Hepatocyte (in vitro differentiated cells): ENCODE data around the gene TFDP1. TPM values are rescaled to one million over a fixed set of nuclear protein-coding genes. Genes with fewer than 3 reads are reported as not detected.

Experiments used
- DNase-seq: peaks from one replicate; pipeline ENCODE4 v3.0.0-alpha.2; 2016; ENCODE audit warnings: low spot score
- H2AFZ ChIP-seq: fragments of 200-600 bp; sonication (generic); 2 replicates; pipeline ENCODE4 v1.6.0; 2016; ENCODE audit warnings: antibody characterized with exemption, mild to moderate bottlenecking
- H3K27ac ChIP-seq: fragments of 200-600 bp; sonication (generic); 2 replicates; pipeline ENCODE4 v1.5.1; 2016; ENCODE audit warnings: mild to moderate bottlenecking
- H3K27me3 ChIP-seq: fragments of 200-600 bp; sonication (generic); 2 replicates; pipeline ENCODE4 v1.6.1; 2016
- H3K36me3 ChIP-seq: fragments of 200-600 bp; sonication (generic); replicated peaks from 2 replicates; pipeline ENCODE4 v1.5.1; 2016; ENCODE audit warnings: low read depth; ENCODE audit not compliant: insufficient read depth
- H3K4me1 ChIP-seq: fragments of 200-600 bp; sonication (generic); 2 replicates; pipeline ENCODE4 v1.5.1; 2016; ENCODE audit warnings: mild to moderate bottlenecking, moderate library complexity; ENCODE audit not compliant: insufficient read depth
- H3K4me2 ChIP-seq: fragments of 200-600 bp; sonication (generic); 2 replicates; pipeline ENCODE4 v1.6.0; 2016
- H3K4me3 ChIP-seq: fragments of 200-600 bp; sonication (generic); 2 replicates; pipeline ENCODE4 v1.5.1; 2016; ENCODE audit warnings: mild to moderate bottlenecking
- H3K79me2 ChIP-seq: fragments of 200-600 bp; sonication (generic); 2 replicates; pipeline ENCODE4 v1.6.0; 2017; ENCODE audit warnings: mild to moderate bottlenecking
- H3K9me2 ChIP-seq: fragments of 200-600 bp; sonication (generic); replicated peaks from 2 replicates; pipeline ENCODE4 v1.6.0; 2017; ENCODE audit warnings: mild to moderate bottlenecking; ENCODE audit not compliant: insufficient read depth
- H3K9me3 ChIP-seq: fragments of 200-600 bp; sonication (generic); 2 replicates; pipeline ENCODE4 v1.5.1; 2016; ENCODE audit warnings: low read depth, mild to moderate bottlenecking
- H4K20me1 ChIP-seq: fragments of 200-600 bp; sonication (generic); 2 replicates; pipeline ENCODE4 v1.6.0; 2016; ENCODE audit warnings: mild to moderate bottlenecking; ENCODE audit not compliant: insufficient read depth, poor library complexity, severe bottlenecking
- EZH2 ChIP-seq: fragments of 200-600 bp; sonication (generic); IDR thresholded peaks from 2 replicates; pipeline ENCODE4 v1.6.1; 2016; ENCODE audit warnings: antibody characterized with exemption, mild to moderate bottlenecking, borderline replicate concordance
- EZH2phosphoT487 ChIP-seq: fragments of 200-600 bp; sonication (generic); IDR thresholded peaks from one replicate; pipeline ENCODE4 v1.6.1; 2018; ENCODE audit warnings: antibody characterized with exemption, mild to moderate bottlenecking, low read depth, moderate library complexity; ENCODE audit not compliant: unreplicated experiment, severe bottlenecking
- WGBS: methylation state at CpG from one replicate; pipeline ENCODE4 v1.1.6; 2016; ENCODE audit warnings: low lambda C conversion rate; ENCODE audit errors: missing lambda C conversion rate; 5-methylcytosine and 5-hydroxymethylcytosine counted together
- polyA plus RNA-seq: library from polyadenylated mRNA; unstranded; fragments of >200 nt; fragmentation: Nextera tagmentation; extraction: Ambion mirVana; gene quantifications from 2 replicates; pipeline ENCODE4 v1.2.1, GENCODE V29; 2016
- total RNA-seq: library from RNA; depleted of rRNA; stranded (reverse); fragments of >200 nt; gene quantifications from 2 replicates; pipeline ENCODE4 v1.2.3, GENCODE V29; 2014
- TF ChIP-seq, protein P1 (sequence below): fragments of 200-600 bp; sonication (generic); IDR thresholded peaks from 2 replicates; pipeline ENCODE4 v1.5.1; 2016; ENCODE audit warnings: antibody characterized with exemption, mild to moderate bottlenecking; ENCODE audit not compliant: poor library complexity

Gene TFDP1
- total and polyA plus RNA-seq, 2 experiments from 2014 or later = 54.0 to 62.9 TPM

DNA sequence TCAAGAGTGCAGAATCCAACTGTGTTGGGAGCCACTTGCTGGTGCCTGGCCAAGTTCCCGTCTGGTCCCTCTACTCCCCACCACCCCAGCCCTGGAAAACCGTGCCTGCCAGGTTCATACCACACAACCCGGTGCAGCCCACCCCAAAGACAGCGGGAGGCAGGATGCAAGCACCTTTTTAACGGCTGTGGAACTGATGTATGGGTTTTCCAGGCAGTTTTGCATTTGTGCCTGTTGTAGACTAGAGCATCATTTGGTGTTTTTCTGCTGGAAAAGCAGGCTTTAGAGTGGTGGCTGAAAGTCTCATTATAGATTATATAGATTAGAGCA lies 13.5 kb downstream of the TFDP1 start:
- H3K79me2 ChIP-seq = peaks cover 83% of the 10 kb centered on the region
- 97% methylated on average over 5 of the region's 5 CpGs for WGBS
- no peaks in the 10 kb centered on the region for H3K36me3 ChIP-seq

DNA sequence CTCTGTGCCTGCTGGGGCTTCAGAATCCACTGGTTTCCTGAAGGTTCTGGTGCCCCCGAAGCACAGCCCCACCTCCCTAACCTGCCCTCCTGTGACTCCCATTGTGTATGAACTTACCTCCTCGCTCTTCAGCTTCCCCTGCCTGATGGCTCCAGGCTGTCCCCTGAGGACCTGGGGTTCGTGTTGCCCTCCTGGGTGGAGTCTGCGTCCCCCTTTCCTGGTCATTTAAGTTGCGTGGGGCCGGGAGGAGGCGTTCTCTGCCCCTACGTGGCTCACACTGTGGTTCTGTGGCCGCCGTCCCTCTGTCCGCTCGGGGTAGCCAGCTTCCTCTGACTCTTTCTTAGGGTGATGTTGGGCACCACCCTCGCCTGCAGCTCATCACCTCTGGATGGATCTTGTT lies 13.9 kb downstream of the TFDP1 start:
- H2AFZ ChIP-seq = no peak overlapping the region
- no peak overlapping the region for H3K27ac ChIP-seq
- no peak for DNase-seq
- H3K9me2 ChIP-seq = no peaks in the 10 kb centered on the region
- peaks cover 85% of the 10 kb centered on the region for H3K79me2 ChIP-seq
- H4K20me1 ChIP-seq = peaks cover 5% of the 10 kb centered on the region
- no peaks in the 10 kb centered on the region for H3K36me3 ChIP-seq
- TF ChIP-seq, protein P1, sequence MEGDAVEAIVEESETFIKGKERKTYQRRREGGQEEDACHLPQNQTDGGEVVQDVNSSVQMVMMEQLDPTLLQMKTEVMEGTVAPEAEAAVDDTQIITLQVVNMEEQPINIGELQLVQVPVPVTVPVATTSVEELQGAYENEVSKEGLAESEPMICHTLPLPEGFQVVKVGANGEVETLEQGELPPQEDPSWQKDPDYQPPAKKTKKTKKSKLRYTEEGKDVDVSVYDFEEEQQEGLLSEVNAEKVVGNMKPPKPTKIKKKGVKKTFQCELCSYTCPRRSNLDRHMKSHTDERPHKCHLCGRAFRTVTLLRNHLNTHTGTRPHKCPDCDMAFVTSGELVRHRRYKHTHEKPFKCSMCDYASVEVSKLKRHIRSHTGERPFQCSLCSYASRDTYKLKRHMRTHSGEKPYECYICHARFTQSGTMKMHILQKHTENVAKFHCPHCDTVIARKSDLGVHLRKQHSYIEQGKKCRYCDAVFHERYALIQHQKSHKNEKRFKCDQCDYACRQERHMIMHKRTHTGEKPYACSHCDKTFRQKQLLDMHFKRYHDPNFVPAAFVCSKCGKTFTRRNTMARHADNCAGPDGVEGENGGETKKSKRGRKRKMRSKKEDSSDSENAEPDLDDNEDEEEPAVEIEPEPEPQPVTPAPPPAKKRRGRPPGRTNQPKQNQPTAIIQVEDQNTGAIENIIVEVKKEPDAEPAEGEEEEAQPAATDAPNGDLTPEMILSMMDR = no peak
- TF ChIP-seq EZH2phosphoT487 (no peak), EZH2 (no peak)
- H3K27me3 ChIP-seq = no peaks in the 10 kb centered on the region
- no peak overlapping the region for H3K4me3 ChIP-seq
- H3K4me1 ChIP-seq = no peaks in the 10 kb centered on the region
- no peak overlapping the region for H3K4me2 ChIP-seq
- WGBS = 98% methylated on average over 13 of the region's 13 CpGs
- no peaks in the 10 kb centered on the region for H3K9me3 ChIP-seq

More for the DNA sequence above, 13.5 kb downstream of the TFDP1 start:
- peaks cover 5% of the 10 kb centered on the region for H4K20me1 ChIP-seq
- no peaks in the 10 kb centered on the region for H3K9me2 ChIP-seq
- no peaks in the 10 kb centered on the region for H3K4me1 ChIP-seq
- H3K9me3 ChIP-seq = no peaks in the 10 kb centered on the region
- TF ChIP-seq EZH2 (no peak), EZH2phosphoT487 (no peak)
- TF ChIP-seq, protein P1 = no peak
- no peak for DNase-seq
- H2AFZ ChIP-seq = no peak overlapping the region
- no peak overlapping the region for H3K4me2 ChIP-seq
- H3K4me3 ChIP-seq = no peak overlapping the region
- no peaks in the 10 kb centered on the region for H3K27me3 ChIP-seq
- no peak overlapping the region for H3K27ac ChIP-seq

DNA sequence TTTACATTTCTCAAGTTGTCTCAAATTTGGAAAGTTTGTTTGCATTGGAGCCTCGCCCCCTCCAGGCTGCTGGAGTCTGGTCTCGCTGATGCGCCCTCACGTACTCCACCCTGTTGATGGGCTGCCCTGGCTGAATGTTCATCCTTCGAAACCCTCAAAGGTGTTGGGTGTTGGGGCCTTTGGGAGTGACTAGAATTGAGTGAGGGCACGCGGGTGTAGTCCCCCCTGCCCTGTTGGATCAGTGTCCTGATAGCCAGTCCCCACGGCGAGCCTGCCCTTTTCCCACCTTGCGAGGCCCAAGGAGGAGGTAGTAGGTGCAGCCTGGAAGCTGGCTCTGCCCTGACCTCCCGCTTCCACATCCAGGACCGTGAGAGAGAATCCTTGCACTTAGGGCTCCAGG lies 14.8 kb downstream of the TFDP1 start:
- no peak for DNase-seq
- H3K4me1 ChIP-seq = no peaks in the 10 kb centered on the region
- no peaks in the 10 kb centered on the region for H3K27me3 ChIP-seq
- TF ChIP-seq EZH2 (no peak), EZH2phosphoT487 (no peak)
- TF ChIP-seq, protein P1 = no peak
- H3K27ac ChIP-seq = no peak overlapping the region
- WGBS = 98% methylated on average over 11 of the region's 12 CpGs
- no peak overlapping the region for H3K4me3 ChIP-seq
- no peak overlapping the region for H3K4me2 ChIP-seq
- no peaks in the 10 kb centered on the region for H3K9me2 ChIP-seq
- H2AFZ ChIP-seq = no peak overlapping the region
- H3K79me2 ChIP-seq = peaks cover 88% of the 10 kb centered on the region
- H3K36me3 ChIP-seq = no peaks in the 10 kb centered on the region
- H4K20me1 ChIP-seq = peaks cover 4% of the 10 kb centered on the region
- no peaks in the 10 kb centered on the region for H3K9me3 ChIP-seq
